Activated CD4-positive, alpha-beta T cell treated with anti-CD3 and anti-CD28 coated beads, Interleukin-2, amount 50 U/mL, for 16 hours (primary cell): Measurements from ENCODE around the gene ST6GALNAC4.
"Not testable (repeated sequence)": the region's sequence is repeated elsewhere in the genome, so short reads cannot be mapped to it uniquely, and the experiment has no call there.

ENCODE experiments used
- DNase-seq: peaks from one replicate; pipeline ENCODE4 v3.0.0-alpha.2; 2020

Gene ST6GALNAC4

GRCh38 chr9:127884976-127885490 lies 31.8 kb downstream of the ST6GALNAC4 start:
- no peak for DNase-seq

DNA sequence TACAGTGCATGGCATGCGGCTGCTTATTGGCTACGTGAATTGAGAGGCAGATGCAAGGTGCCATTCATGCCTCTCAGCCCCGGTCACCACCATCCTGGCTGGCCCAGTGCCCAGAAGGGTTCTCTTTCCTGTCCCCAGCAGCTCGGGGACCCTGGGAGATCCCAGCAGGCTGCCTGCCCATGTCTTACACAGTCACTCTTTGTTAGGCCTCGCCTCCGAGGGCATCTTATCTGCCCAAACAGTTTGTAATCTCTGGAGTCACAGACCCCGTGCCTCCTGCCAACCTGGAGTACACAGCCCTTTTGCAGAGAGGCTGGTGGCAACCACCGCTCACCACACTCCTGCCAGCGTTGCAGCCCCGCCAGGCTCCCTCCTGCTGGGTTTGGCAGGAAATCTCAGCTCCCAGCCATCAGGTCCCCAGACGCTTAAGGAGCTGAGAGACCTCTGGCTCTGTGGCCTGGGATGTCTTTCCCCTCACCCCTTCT lies 32.4 kb downstream of the ST6GALNAC4 start:
- no peak for DNase-seq

DNA sequence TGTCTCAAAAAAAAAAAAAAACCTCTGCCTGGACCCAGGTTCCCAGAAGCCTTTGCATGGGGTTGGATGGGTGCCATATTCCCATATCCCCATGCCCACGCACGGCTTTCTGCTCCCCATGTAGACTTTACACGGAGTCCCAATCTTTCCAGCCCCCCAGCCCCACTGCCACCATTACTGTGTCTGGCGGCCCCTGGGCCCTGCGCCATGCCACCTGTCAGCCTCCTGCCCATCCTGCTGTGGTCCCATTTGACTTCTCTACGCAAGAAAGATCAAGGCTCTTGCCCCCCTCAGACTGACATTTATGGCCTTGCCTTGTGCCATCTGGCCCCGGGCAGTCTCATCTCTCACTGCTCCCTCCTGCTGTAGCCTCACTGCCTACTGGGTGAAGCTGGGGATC lies 32.9 kb downstream of the ST6GALNAC4 start:
- no peak for DNase-seq

GRCh38 chr9:127881715-127882114 lies 35.1 kb downstream of the ST6GALNAC4 start:
- DNase-seq, result not testable (repeated sequence)

GRCh38 chr9:127880143-127880542 lies 36.7 kb downstream of the ST6GALNAC4 start:
- DNase-seq, result no peak

GRCh38 chr9:127878652-127879390 lies 38.0 kb downstream of the ST6GALNAC4 start:
- DNase-seq, result no peak

DNA sequence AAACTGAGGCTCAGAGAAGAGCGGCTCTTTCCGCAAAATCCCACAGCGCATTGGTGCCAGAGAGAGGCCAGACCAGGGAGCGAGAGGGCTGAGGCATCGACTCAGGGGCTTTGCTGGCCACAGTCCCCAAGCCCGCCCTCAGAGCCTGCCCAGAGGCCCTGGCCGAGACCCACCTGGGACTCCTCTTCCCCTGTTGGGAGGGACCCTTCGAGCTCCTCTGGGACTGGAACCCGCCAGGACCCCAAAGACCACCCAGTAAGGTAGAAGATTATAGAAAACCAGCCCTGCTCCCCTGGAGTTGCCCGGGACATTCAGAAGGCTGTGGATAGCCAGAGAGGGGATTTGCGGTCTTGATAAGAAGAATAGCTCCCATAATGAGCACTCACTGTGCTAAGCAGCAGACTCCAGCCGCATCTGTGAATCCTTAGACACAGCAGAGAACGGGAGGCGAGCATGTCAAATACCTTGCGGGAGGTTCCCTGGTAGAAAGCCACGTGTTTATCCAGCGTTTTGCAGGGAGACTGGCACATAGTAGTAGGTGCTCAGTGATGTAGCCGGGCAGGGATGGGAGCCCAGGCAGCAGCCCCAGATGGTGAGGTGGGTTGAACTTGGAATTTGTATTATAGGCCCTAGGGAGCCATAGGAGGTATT lies 38.7 kb downstream of the ST6GALNAC4 start:
- DNase-seq, result no peak

DNA sequence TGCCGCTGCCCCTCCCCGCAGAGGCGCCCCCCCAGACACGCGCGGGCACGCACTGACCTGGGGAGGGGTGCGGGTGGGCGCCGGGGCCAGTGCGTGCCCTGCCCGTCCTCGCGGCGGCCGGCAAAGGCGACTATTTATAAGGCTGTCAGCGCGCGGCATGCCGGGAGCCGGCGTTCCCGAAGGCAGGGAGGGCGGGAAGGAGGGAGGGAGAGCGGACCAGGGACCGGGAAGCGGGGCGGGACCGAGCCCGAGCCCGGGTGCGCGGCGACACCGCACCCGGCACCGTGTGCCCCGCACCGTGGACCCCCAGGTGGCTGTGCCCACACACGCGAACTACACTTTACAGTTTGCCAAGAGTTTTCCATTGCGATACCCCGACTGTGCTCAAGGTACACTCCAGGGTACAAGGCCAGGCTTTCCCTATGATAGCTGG lies 39.3 kb downstream of the ST6GALNAC4 start, which contains the start of gene AK1:
TSS of gene AK1 (minus strand) at position 110 of the 433 bp plus-strand sequence. CDS start 3,058 bp downstream, outside the sequence.
- no peak for DNase-seq

DNA sequence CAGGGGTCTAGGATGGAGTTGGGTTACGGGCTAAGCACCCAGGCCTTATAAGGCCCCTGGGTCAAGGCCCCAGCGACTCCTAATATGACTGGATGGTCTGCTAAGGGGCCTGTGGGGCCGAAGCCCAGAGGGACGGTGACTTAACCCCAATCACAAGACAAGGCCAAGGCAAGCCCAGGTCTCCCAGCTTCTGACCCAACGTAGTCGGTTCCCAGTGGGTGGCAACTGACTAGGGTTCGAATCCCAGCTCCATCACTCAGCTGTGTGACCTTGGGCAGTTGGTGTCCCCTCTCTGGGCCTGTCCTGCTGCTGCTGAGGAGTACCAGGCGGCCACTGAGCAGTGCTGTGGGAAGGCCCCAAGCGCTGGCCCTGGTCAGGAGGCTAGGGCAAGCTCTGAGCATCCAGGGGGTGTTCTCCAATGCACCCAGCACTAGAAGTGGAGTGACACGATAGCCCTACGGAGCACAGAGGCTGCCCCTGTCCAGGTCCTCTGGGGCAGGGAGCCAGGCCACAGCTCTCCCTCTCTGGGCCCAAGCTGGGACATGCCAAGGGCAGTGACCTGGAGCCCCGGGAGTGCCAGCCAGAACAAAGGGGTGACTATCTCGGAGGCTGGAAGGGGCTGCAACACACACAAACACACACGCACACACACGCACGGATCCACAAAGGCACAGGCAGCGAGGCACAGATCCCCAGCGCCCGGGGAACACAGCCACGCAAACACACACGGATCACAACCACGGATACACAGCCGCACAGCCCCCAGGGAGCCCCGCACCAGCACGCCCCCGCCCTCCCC lies 39.9 kb downstream of the ST6GALNAC4 start:
- DNase-seq, result no peak

DNA sequence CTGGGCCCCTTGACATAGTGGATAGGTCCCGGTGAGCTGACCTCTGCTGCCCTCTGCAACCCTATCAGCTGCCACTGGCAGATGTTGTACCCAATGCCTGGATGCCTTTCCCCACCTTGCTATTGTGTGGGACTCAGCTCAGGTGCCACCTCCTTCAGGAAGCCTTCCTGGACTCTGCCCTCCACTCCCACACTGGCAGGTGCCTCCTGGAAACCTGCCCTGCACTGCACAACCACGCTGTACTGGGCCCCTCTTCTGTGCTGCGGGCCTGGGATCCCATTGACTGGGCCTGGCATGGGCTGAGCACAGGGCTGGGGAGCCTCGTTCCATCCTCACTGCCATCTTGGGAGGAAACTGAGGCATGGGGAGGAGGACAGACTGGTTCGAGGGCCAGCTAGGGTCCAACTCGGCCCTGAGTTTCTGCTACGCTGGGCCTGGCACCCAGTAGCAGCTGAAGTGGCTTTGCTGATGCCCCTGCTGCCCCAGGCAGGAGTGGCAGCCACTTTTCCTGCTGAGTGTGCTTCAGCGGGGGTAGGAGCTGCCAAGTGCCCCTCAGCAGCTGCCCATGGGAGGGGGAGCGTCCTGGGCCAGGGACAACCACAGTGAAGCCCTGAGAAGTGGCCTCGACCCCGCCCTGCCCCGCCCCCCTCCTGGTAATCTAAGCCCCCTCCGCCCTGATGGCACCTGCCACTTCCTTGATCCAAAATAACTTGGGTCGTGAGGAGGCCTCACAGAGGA lies 40.6 kb downstream of the ST6GALNAC4 start:
- no peak for DNase-seq

DNA sequence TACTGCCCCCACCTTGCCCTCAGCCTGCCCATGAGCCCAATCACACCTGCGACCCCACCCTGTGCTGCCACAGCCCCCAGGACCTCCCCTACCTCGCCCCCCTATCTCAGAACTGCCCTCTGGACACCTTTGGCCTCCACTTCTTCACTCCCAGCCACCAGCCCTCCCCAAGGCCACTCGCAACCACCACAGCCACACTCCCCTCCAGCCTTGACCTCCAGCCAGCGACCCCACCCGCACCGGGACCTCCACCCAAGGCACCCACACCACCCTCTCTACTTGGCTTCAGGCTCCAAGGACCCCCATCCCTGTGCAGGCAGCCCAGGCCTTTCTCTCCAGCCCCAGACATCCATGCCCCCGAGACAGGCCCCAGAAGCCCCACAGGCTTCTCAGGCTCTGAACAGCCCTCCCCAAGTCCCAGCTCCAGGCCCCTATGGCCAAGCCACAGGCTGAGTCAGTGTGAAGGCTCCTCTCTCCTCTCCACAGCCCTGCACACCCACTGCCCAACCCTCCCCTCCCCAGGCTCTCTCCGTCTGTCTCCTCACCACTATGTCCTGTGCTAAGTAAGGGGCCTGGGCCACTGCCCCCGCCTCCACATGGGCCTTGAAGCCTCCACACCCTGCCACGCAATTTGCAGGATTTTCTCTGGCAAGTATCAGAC lies 41.4 kb downstream of the ST6GALNAC4 start:
- no peak for DNase-seq

GRCh38 chr9:127874301-127875221 lies 42.3 kb downstream of the ST6GALNAC4 start:
- DNase-seq, result no peak

DNA sequence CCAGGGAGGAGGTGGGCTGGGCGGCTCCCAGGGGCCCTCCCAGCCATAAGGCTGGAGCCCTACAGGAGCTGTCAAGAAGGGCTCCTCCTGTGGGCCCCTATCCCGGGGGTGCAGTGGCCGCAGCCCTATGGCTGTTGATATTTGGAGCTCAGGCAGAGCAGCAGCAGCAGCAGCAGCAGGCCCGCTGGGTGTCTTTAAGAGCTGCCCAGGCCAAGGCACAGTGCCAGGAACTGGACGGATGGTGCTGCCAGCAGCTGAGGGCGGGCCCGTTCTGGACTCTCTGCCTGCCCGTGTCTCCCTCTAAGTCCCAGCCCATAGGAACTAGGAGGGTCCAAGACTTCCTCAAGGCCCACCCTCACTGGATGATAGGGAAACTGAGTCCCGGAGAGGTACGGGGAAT lies 43.0 kb downstream of the ST6GALNAC4 start:
- DNase-seq, result no peak

DNA sequence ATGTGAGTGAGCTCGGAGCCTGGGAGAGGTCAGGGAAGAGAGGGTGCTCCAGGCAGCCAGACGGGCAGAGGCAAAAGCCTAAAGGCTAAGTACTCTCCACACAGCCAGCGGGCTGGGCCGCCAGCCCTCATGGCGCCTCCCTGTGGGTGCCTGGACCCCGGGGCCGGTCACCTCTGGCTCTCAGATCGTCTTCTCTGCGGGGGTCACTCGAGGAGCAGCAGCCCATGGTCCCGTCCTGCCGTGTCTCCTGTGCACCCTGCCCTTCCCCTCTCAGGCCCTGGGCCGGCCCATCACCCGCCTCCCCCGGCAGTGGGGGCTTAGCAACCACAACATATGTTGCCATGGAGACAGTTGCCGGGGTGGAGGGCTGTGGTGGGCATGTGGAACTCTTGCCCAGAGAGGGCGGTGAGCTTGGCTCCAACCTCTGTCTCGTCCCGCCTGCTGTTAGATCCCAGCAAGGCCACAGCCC lies 43.6 kb downstream of the ST6GALNAC4 start:
- DNase-seq, result no peak

GRCh38 chr9:127872369-127873222 lies 44.2 kb downstream of the ST6GALNAC4 start:
- no peak for DNase-seq

DNA sequence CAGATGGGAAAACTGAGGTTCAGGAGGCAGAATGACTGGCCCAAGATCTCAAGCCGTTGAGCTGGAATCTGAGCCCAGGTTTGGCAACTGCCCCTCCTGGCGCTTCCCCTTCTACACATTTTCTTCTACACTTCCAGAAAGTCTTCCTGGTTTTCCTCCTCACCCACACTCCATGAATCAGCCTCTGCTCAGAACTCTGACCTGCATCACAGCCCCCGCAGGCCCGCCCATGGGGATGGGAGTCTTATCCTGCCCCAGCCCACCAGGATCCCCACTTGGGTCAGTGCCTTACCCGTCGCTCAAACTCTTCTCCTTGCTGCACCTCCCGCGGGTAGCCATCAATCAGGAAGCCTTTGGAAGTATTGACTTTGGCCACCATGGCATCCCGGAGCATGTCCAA lies 45.3 kb downstream of the ST6GALNAC4 start:
- no peak for DNase-seq

GRCh38 chr9:127870887-127871286 lies 46.0 kb downstream of the ST6GALNAC4 start:
- DNase-seq, result no peak

- DNase-seq, result not testable (repeated sequence)
Observed at GRCh38 chr9:127870153-127870491, 46.7 kb downstream of the ST6GALNAC4 start.

GRCh38 chr9:127869310-127870152 lies 47.3 kb downstream of the ST6GALNAC4 start:
- peak; percentile 87 for DNase-seq
